Retinal pigment epithelial cell (primary cell): Measurements from ENCODE around the gene GRK3.

Experiments
- DNase-seq: peaks from one replicate; pipeline ENCODE4 v3.0.0-alpha.2; 2010; ENCODE audit warnings: low read depth
- H3K4me3 ChIP-seq: 2 replicates; pipeline ENCODE4 v1.5.1; 2011; ENCODE audit warnings: mild to moderate bottlenecking, low read length, control low read depth, moderate library complexity
- CTCF ChIP-seq: conservative IDR thresholded peaks from 2 replicates; pipeline ENCODE4 v1.5.1; 2011; ENCODE audit warnings: low read depth, low read length, control low read depth, inconsistent platforms

Gene GRK3

GRCh38 chr22:25714739-25715138, 150.3 kb downstream of the GRK3 start:
- TF ChIP-seq CTCF, result no peak
- no peak overlapping the region for H3K4me3 ChIP-seq
- DNase-seq, result no peak

- H3K4me3 ChIP-seq, result no peak overlapping the region
- no peak for DNase-seq
- no peak for TF ChIP-seq CTCF
Measured at GRCh38 chr22:25716637-25717036, 152.2 kb downstream of the GRK3 start.

GRCh38 chr22:25718135-25718840, 153.8 kb downstream of the GRK3 start:
- H3K4me3 ChIP-seq, result no peak overlapping the region
- no peak for DNase-seq
- no peak for TF ChIP-seq CTCF

GRCh38 chr22:25722223-25722622, 157.7 kb downstream of the GRK3 start:
- TF ChIP-seq CTCF, result no peak
- no peak overlapping the region for H3K4me3 ChIP-seq
- DNase-seq, result no peak

GRCh38 chr22:25722626-25723025, 158.2 kb downstream of the GRK3 start:
- no peak for TF ChIP-seq CTCF
- no peak for DNase-seq
- no peak overlapping the region for H3K4me3 ChIP-seq

GRCh38 chr22:25726241-25726640, 161.8 kb downstream of the GRK3 start:
- no peak overlapping the region for H3K4me3 ChIP-seq
- no peak for TF ChIP-seq CTCF
- no peak for DNase-seq

- no peak for DNase-seq
- no peak for TF ChIP-seq CTCF
- no peak overlapping the region for H3K4me3 ChIP-seq
Measured at GRCh38 chr22:25728071-25728470, 163.6 kb downstream of the GRK3 start.
